ENCODE data around the gene ZNF521.

ZNF521 gene

DNA sequence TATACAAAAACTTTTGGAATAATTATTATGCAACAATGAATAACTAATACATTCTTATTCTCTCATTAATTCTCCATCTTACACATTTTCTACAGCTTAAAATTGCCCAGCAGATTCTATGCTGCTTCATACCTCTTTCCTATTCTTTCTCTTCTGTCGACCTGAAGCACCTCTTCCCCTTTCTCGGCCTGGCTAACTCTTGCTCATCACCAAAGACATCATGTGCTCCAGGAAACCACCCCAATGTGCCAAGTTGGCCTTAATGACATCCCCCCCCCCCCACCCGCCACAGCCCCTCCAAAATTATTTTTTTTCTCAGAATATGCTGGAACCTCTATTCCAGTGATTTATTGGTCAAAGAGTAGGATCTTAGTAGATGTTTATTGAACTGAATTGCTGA lies 43.6 kb downstream of the ZNF521 start:
- ChIA-PET POLR2A (interaction anchor here (1.2 kb wide), 1 partner anchor 42 kb away, joined by 4 read pairs; no protein-coding TSS in a partner anchor), CTCF (interaction anchor here (0.9 to 2.6 kb wide), 6 partner anchors 9 to 143 kb away, joined by 3 to 12 read pairs (median 4); no protein-coding TSS in a partner anchor)
- Histone ChIP-seq H3K4me3 (ENCODE audit: control insufficient read depth in 1 of 7, extremely low read depth in 1 of 7, insufficient read depth in 4 of 7, low read depth in 2 of 7, low read length in 6 of 7) (no peak overlapping the region), H3K9me3 (ENCODE audit: control extremely low read depth in 1 of 5, control insufficient read depth in 4 of 5, insufficient read depth in 2 of 5, low read depth in 1 of 5, low read length in 4 of 5) (no peaks in the 10 kb centered on the region), H3K4me1 (ENCODE audit: control extremely low read depth in 1 of 4, control insufficient read depth in 4 of 4, insufficient read depth in 4 of 4, low read length in 3 of 4) (peaks cover 0 to 36% (median 7%) of the 10 kb centered on the region in 4 experiments), H3K27ac (ENCODE audit: insufficient read depth in 1 of 2, low read depth in 1 of 2, low read length in 2 of 2, poor library complexity in 1 of 2, severe bottlenecking in 2 of 2) (no peak overlapping the region), H3K27me3 (replicated peaks in 2 of 5; ENCODE audit: control insufficient read depth in 4 of 5, insufficient read depth in 5 of 5, low read length in 4 of 5) (no peaks in the 10 kb centered on the region), H3K36me3 (ENCODE audit: control insufficient read depth in 4 of 4, insufficient read depth in 4 of 4, low read length in 3 of 4) (no peaks in the 10 kb centered on the region)
- peak in 2 of 3 donors; percentile 77 to 85 for DNase-seq
- WGBS (ENCODE audit: insufficient coverage): 20% methylated on average over 1 of the region's 3 CpGs

DNA sequence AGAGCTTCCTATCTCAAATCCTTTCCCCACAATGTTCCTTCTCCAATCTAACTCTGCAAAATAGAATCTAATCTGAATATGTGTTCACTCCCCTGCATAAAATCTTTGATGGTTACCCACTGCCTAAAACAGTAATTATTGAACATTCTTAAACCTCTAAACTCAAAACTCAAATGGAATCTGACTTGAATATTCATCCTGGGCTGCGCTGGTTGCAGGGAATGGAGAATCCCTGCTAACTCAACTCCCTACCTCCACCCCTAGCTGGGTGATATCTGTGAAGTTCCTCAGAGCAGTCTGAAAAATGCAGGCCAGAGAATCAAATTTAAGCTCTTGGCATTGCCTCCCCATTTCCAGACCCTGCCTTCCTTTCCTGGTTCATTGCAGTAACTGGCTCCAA lies 44.8 kb downstream of the ZNF521 start:
- no peak for DNase-seq
- Histone ChIP-seq H3K27me3 (replicated peaks in 2 of 5; ENCODE audit: control insufficient read depth in 4 of 5, insufficient read depth in 5 of 5, low read length in 4 of 5) (no peaks in the 10 kb centered on the region), H3K27ac (ENCODE audit: insufficient read depth in 1 of 2, low read depth in 1 of 2, low read length in 2 of 2, poor library complexity in 1 of 2, severe bottlenecking in 2 of 2) (no peak overlapping the region), H3K9me3 (ENCODE audit: control extremely low read depth in 1 of 5, control insufficient read depth in 4 of 5, insufficient read depth in 2 of 5, low read depth in 1 of 5, low read length in 4 of 5) (no peaks in the 10 kb centered on the region), H3K36me3 (ENCODE audit: control insufficient read depth in 4 of 4, insufficient read depth in 4 of 4, low read length in 3 of 4) (peaks cover 0 to 2% (median 1%) of the 10 kb centered on the region in 4 experiments), H3K4me1 (ENCODE audit: control extremely low read depth in 1 of 4, control insufficient read depth in 4 of 4, insufficient read depth in 4 of 4, low read length in 3 of 4) (peaks cover 0 to 32% (median 5%) of the 10 kb centered on the region in 4 experiments), H3K4me3 (ENCODE audit: control insufficient read depth in 1 of 7, extremely low read depth in 1 of 7, insufficient read depth in 4 of 7, low read depth in 2 of 7, low read length in 6 of 7) (no peak overlapping the region)
- POLR2A ChIA-PET: interaction anchor here (0.6 to 0.8 kb wide), 2 partner anchors 78 to 982 kb away, joined by 3 read pairs; no protein-coding TSS in a partner anchor
- 100% methylated on average over 1 of the region's 1 CpG for WGBS (ENCODE audit: insufficient coverage)
- CTCF ChIA-PET: interaction anchor here (0.9 to 2.6 kb wide), 6 partner anchors 8 to 68 kb away, joined by 3 to 12 read pairs (median 3); partner anchors contain the start of gene ZNF521

DNA sequence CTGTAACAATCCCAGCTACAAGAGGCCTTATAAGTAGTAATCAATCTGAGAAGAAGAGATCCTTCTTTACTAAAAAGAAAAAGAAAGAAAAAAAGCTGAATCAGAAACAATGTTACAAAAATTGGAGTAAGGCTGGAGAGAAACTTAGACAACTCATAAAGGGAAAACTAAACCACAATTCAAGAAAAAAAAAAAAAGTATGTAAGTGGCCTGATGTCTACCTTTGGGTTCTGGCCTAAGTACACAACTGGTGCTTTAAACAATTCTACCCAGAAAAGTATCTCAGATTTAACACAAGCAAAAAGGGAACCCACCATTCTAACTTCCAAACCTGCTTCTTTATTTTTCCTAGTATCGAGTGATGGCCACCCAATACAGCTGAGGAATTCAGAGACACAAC lies 45.3 kb downstream of the ZNF521 start:
- 91% methylated on average over 1 of the region's 1 CpG for WGBS (ENCODE audit: insufficient coverage)
- H3K36me3 ChIP-seq (ENCODE audit: control insufficient read depth in 4 of 4, insufficient read depth in 4 of 4, low read length in 3 of 4): peaks cover 3 to 7% (median 4%) of the 10 kb centered on the region in 4 experiments
- ChIA-PET CTCF (interaction anchor here (0.9 to 2.6 kb wide), 4 partner anchors 15 to 68 kb away, joined by 3 to 12 read pairs (median 3); partner anchors contain the start of gene ZNF521), POLR2A (interaction anchor here (0.6 to 0.8 kb wide), 2 partner anchors 77 to 982 kb away, joined by 3 read pairs; no protein-coding TSS in a partner anchor)
- no peaks in the 10 kb centered on the region for H3K9me3 ChIP-seq (ENCODE audit: control extremely low read depth in 1 of 5, control insufficient read depth in 4 of 5, insufficient read depth in 2 of 5, low read depth in 1 of 5, low read length in 4 of 5)
- H3K4me1 ChIP-seq (ENCODE audit: control extremely low read depth in 1 of 4, control insufficient read depth in 4 of 4, insufficient read depth in 4 of 4, low read length in 3 of 4): peaks cover 0 to 34% (median 5%) of the 10 kb centered on the region in 4 experiments
- no peak for DNase-seq
- H3K27ac ChIP-seq (ENCODE audit: insufficient read depth in 1 of 2, low read depth in 1 of 2, low read length in 2 of 2, poor library complexity in 1 of 2, severe bottlenecking in 2 of 2): no peak overlapping the region
- H3K27me3 ChIP-seq (replicated peaks in 2 of 5; ENCODE audit: control insufficient read depth in 4 of 5, insufficient read depth in 5 of 5, low read length in 4 of 5): no peaks in the 10 kb centered on the region
- H3K4me3 ChIP-seq (ENCODE audit: control insufficient read depth in 1 of 7, extremely low read depth in 1 of 7, insufficient read depth in 4 of 7, low read depth in 2 of 7, low read length in 6 of 7): no peak overlapping the region

DNA sequence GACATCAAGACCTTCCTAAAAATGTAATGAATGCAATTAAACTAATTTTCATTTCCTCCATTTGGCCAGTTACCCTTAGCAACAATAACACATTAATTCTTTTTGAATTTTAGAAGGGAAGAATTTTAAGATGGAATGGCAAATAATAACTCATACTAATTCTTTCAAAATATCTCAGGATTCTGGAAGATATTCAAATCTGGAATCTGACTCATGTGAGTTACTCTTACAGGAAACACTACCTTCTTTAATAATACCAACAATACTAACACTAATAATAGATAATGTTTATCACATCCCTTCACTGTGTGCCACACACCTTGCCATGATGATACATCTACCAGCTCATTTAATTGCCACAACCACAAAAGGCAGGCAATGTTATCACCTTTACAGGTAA lies 46.4 kb downstream of the ZNF521 start:
- DNase-seq: no peak
- Histone ChIP-seq H3K27ac (ENCODE audit: insufficient read depth in 1 of 2, low read depth in 1 of 2, low read length in 2 of 2, poor library complexity in 1 of 2, severe bottlenecking in 2 of 2) (no peak overlapping the region), H3K4me3 (ENCODE audit: control insufficient read depth in 1 of 7, extremely low read depth in 1 of 7, insufficient read depth in 4 of 7, low read depth in 2 of 7, low read length in 6 of 7) (no peak overlapping the region), H3K4me1 (ENCODE audit: control extremely low read depth in 1 of 4, control insufficient read depth in 4 of 4, insufficient read depth in 4 of 4, low read length in 3 of 4) (peaks cover 0 to 24% (median 5%) of the 10 kb centered on the region in 4 experiments), H3K36me3 (ENCODE audit: control insufficient read depth in 4 of 4, insufficient read depth in 4 of 4, low read length in 3 of 4) (peaks cover 4 to 10% (median 7%) of the 10 kb centered on the region in 4 experiments), H3K9me3 (ENCODE audit: control extremely low read depth in 1 of 5, control insufficient read depth in 4 of 5, insufficient read depth in 2 of 5, low read depth in 1 of 5, low read length in 4 of 5) (no peaks in the 10 kb centered on the region), H3K27me3 (replicated peaks in 2 of 5; ENCODE audit: control insufficient read depth in 4 of 5, insufficient read depth in 5 of 5, low read length in 4 of 5) (no peaks in the 10 kb centered on the region)
- ChIA-PET POLR2A (no interaction called here), CTCF (interaction anchor here (0.7 to 2.6 kb wide), 3 partner anchors 16 to 66 kb away, joined by 3 to 12 read pairs (median 3); no protein-coding TSS in a partner anchor)

DNA sequence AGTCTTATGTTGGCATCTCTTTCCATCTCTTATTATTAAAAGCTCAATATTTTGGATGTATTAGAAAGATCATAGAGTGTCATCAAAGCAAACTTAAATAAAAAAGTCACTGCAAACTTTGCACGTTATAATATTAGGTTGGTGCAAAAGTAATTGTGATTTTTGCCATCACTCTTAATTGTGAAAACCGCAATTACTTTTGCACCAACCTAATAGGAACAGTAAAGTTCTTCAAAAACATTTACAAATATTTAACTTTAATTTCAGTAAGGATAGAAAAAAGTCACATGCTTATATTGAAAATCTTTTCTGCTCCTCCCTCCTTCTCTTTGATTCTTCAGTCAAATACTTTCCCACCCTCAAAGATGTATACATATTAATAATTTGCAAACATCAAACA lies 51.5 kb downstream of the ZNF521 start:
- CTCF ChIA-PET: interaction anchor here (0.6 to 4.3 kb wide), 4 partner anchors 10 to 48 kb away, joined by 3 to 25 read pairs (median 10); no protein-coding TSS in a partner anchor
- no peak for DNase-seq
- Histone ChIP-seq H3K36me3 (ENCODE audit: control insufficient read depth in 4 of 4, insufficient read depth in 4 of 4, low read length in 3 of 4) (peaks cover 4 to 12% (median 9%) of the 10 kb centered on the region in 4 experiments), H3K4me1 (ENCODE audit: control extremely low read depth in 1 of 4, control insufficient read depth in 4 of 4, insufficient read depth in 4 of 4, low read length in 3 of 4) (peaks cover 4 to 39% (median 24%) of the 10 kb centered on the region in 4 experiments), H3K9me3 (ENCODE audit: control extremely low read depth in 1 of 5, control insufficient read depth in 4 of 5, insufficient read depth in 2 of 5, low read depth in 1 of 5, low read length in 4 of 5) (no peaks in the 10 kb centered on the region), H3K4me3 (ENCODE audit: control insufficient read depth in 1 of 7, extremely low read depth in 1 of 7, insufficient read depth in 4 of 7, low read depth in 2 of 7, low read length in 6 of 7) (no peak overlapping the region), H3K27ac (ENCODE audit: insufficient read depth in 1 of 2, low read depth in 1 of 2, low read length in 2 of 2, poor library complexity in 1 of 2, severe bottlenecking in 2 of 2) (peak overlapping the region; percentile 95), H3K27me3 (replicated peaks in 2 of 5; ENCODE audit: control insufficient read depth in 4 of 5, insufficient read depth in 5 of 5, low read length in 4 of 5) (no peaks in the 10 kb centered on the region)
- POLR2A ChIA-PET: interaction anchor here (0.8 kb wide), 1 partner anchor 51 kb away, joined by 4 read pairs; no protein-coding TSS in a partner anchor
- WGBS (ENCODE audit: insufficient coverage): no CpG with 5 or more reads among the region's 2 CpGs

DNA sequence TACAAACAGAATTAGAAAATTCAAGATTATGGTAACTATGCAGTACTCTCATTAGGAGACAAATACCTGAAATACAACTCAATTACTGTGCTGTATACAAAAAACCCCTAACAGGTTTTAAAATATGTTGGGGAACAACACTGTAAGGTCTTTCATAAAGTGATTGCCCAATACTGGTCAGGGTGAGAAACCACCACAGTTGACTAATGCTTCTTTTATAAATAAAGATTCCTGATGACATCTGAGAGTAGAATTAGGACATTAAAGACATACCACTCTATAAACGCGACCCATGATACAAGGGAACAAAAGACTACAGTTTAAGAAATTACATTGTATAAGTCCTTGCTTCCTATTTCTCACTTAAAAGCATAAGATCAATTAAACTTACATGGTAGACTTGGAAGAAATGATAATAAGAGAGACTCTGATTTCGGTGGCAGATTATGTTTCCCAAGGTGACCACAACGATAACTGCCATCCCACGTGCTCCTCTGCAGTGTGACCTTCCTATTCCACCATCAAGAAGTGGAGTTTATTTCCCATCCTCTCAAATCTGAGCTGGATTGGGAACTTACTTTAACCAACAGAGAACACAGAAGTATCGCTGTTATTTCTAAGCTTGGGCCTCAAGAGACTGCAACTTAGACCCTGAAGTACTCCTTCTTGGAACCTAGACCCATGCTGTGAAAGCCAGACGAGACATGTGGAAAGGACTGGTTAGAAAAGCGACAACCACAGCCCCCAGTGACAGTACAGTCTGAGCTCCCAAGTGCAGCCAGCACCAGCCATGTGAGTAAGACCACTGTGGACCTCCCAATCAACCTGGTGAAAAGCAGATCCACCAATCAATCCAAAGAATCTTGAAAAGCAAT lies 52.3 kb downstream of the ZNF521 start:
- peak overlapping the region in 2 of 7 experiments; percentile 33 to 52 for H3K4me3 ChIP-seq (ENCODE audit: control insufficient read depth in 1 of 7, extremely low read depth in 1 of 7, insufficient read depth in 4 of 7, low read depth in 2 of 7, low read length in 6 of 7)

More for the DNA sequence above, 52.3 kb downstream of the ZNF521 start:
- POLR2A ChIA-PET: interaction anchor here (0.6 to 1.4 kb wide), 10 partner anchors 17 to 134 kb away, joined by 3 to 9 read pairs (median 4); no protein-coding TSS in a partner anchor
- CTCF ChIA-PET: interaction anchor here (0.6 to 4.3 kb wide), 6 partner anchors 8 to 62 kb away, joined by 3 to 25 read pairs (median 3); no protein-coding TSS in a partner anchor
- 70% methylated on average over 5 of the region's 8 CpGs for WGBS (ENCODE audit: insufficient coverage)
- Histone ChIP-seq H3K4me1 (ENCODE audit: control extremely low read depth in 1 of 4, control insufficient read depth in 4 of 4, insufficient read depth in 4 of 4, low read length in 3 of 4) (peaks cover 4 to 39% (median 24%) of the 10 kb centered on the region in 4 experiments), H3K36me3 (ENCODE audit: control insufficient read depth in 4 of 4, insufficient read depth in 4 of 4, low read length in 3 of 4) (peaks cover 4 to 13% (median 11%) of the 10 kb centered on the region in 4 experiments), H3K9me3 (ENCODE audit: control extremely low read depth in 1 of 5, control insufficient read depth in 4 of 5, insufficient read depth in 2 of 5, low read depth in 1 of 5, low read length in 4 of 5) (no peaks in the 10 kb centered on the region), H3K27ac (ENCODE audit: insufficient read depth in 1 of 2, low read depth in 1 of 2, low read length in 2 of 2, poor library complexity in 1 of 2, severe bottlenecking in 2 of 2) (peak overlapping the region; percentile 95), H3K27me3 (replicated peaks in 2 of 5; ENCODE audit: control insufficient read depth in 4 of 5, insufficient read depth in 5 of 5, low read length in 4 of 5) (no peaks in the 10 kb centered on the region)
- DNase-seq: peak in 2 of 3 donors; percentile 69 to 78
